ENCODE data around the gene ARID1B. TPM values are rescaled to one million over a fixed set of nuclear protein-coding genes. Genes with fewer than 3 reads are reported as not detected.

ARID1B gene
- total and polyA plus RNA-seq, 2 of the 13 experiments (the other 11 are each of a cell fraction or from before 2014, with no cell fraction given), result 20.1 to 32.6 TPM

DNA sequence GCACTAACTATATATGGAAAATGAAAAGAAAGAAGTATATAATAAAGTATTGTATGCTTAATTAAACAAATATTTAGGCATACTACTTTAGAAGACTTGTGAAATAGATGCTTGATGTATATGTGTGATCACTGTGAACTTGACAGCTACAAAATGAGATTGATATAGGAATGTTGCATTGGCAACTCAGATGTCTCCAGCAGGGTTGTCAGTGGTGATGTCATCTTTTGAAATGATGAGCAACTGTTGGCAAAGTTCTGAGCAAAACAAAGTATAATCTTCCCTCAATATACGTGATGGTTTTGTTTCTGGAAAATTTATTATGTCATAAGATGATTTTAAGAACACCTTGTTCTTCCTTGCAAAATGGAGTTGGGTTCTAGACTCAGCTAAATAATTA, 133.8 kb downstream of the ARID1B start:
- Histone ChIP-seq H3K4me1 (ENCODE audit: insufficient read depth, low read length) (no peaks in the 10 kb centered on the region), H3K79me2 (ENCODE audit: insufficient read depth, low read length) (peaks cover 8% of the 10 kb centered on the region), H2AFZ (ENCODE audit: low read length) (no peak overlapping the region), H3K9ac (ENCODE audit: insufficient read depth, low read depth, low read length) (no peak overlapping the region), H3K4me3 (replicated peaks in 1 of 3; ENCODE audit: insufficient read depth in 1 of 3, low read depth in 2 of 3, low read length in 3 of 3) (no peak overlapping the region), H3K27ac (ENCODE audit: extremely low read length, insufficient read depth, low read length) (no peak overlapping the region), H3K9me3 (ENCODE audit: low read length) (no peaks in the 10 kb centered on the region), H3K27me3 (ENCODE audit: control insufficient read depth in 1 of 2, insufficient read depth in 2 of 2, low read length in 2 of 2) (no peaks in the 10 kb centered on the region), H3K4me2 (ENCODE audit: low read depth, low read length) (no peak overlapping the region), H3K36me3 (replicated peaks in 1 of 2; ENCODE audit: control insufficient read depth in 1 of 2, insufficient read depth in 2 of 2, low read length in 2 of 2) (peaks cover 4 to 22% of the 10 kb centered on the region in 2 experiments; a peak in 4 of 5 replicates), H4K20me1 (ENCODE audit: insufficient read depth, low read length) (no peaks in the 10 kb centered on the region; the same call in 1 of the 2 replicates)
- ATAC-seq (no peak), DNase-seq (ENCODE audit: low spot score) (no peak), FAIRE-seq (no peak)
- no TSS peak for BruUV-seq (replicated peaks)
- CTCF ChIA-PET (ENCODE audit: low intra/inter-chr PET ratio, low total read pairs), result no interaction called here
- 98% methylated on average over 1 of the region's 1 CpG for WGBS (ENCODE audit: low lambda C conversion rate)
- TF ChIP-seq JUN (CRISPR knock-in tag; IDR thresholded peaks at IDR 0.05), result no peak
- TF ChIP-seq ATF7 (IDR thresholded peaks at IDR 0.05), result peak; percentile 93
- TF ChIP-seq ATF7 (CRISPR knock-in tag; IDR thresholded peaks at IDR 0.05), result no peak
- TF ChIP-seq MBNL3 (CRISPR knock-in tag; conservative IDR thresholded peaks at IDR 0.05), result no peak
- TF ChIP-seq CREB1 (IDR thresholded peaks at IDR 0.05), result peak; percentile 61
- no peak for TF ChIP-seq CREB1 (CRISPR knock-in tag; IDR thresholded peaks at IDR 0.05)
- POLR2A ChIA-PET, result no interaction called here
- intact Hi-C loops (cut with micrococcal nuclease; ENCODE audit: unreplicated experiment) (no loop called here), in situ Hi-C loops (cut with HindIII; ENCODE audit: extremely low pct_ligation_motif_present, low pct_unique_long_range_greater_than_20kb) (no loop called here)

DNA sequence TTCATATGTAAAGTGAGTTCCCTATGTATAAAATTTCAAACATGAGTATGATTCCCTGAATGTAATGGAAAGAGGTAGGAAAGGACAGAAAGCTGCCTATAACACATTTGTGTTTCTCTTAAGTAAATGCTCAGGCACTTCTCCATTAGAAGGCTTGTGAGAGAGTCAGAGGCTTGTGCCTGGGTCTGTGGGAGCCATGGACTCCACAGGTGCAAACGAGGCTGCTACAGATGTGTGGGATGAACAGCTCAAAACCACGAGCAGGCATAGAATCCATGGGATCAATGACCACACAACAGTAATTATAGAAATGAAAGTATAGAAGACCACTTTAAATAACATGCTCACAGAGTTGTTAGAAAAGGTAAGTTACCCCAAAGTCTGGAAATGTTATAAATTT, 134.4 kb downstream of the ARID1B start:
- BruUV-seq (replicated peaks), result no TSS peak
- ATAC-seq (no peak), DNase-seq (ENCODE audit: low spot score) (no peak), FAIRE-seq (no peak)
- peaks cover 10% of the 10 kb centered on the region for H3K79me2 ChIP-seq (ENCODE audit: insufficient read depth, low read length)
- no peak overlapping the region for H3K4me3 ChIP-seq (replicated peaks in 1 of 3; ENCODE audit: insufficient read depth in 1 of 3, low read depth in 2 of 3, low read length in 3 of 3)
- H2AFZ ChIP-seq (ENCODE audit: low read length), result no peak overlapping the region
- peaks cover 3 to 22% of the 10 kb centered on the region in 2 experiments; a peak in 4 of 5 replicates for H3K36me3 ChIP-seq (replicated peaks in 1 of 2; ENCODE audit: control insufficient read depth in 1 of 2, insufficient read depth in 2 of 2, low read length in 2 of 2)
- no peaks in the 10 kb centered on the region for H3K27me3 ChIP-seq (ENCODE audit: control insufficient read depth in 1 of 2, insufficient read depth in 2 of 2, low read length in 2 of 2)
- CTCF ChIA-PET (ENCODE audit: low intra/inter-chr PET ratio, low total read pairs), result no interaction called here
- no peak overlapping the region for H3K4me2 ChIP-seq (ENCODE audit: low read depth, low read length)
- no peaks in the 10 kb centered on the region; the same call in 1 of the 2 replicates for H4K20me1 ChIP-seq (ENCODE audit: insufficient read depth, low read length)
- H3K4me1 ChIP-seq (ENCODE audit: insufficient read depth, low read length), result no peaks in the 10 kb centered on the region
- in situ Hi-C loops (cut with HindIII; ENCODE audit: extremely low pct_ligation_motif_present, low pct_unique_long_range_greater_than_20kb), result no loop called here
- WGBS (ENCODE audit: low lambda C conversion rate), result 91% methylated on average over 2 of the region's 2 CpGs
- POLR2A ChIA-PET, result no interaction called here
- H3K27ac ChIP-seq (ENCODE audit: extremely low read length, insufficient read depth, low read length), result no peak overlapping the region
- no peaks in the 10 kb centered on the region for H3K9me3 ChIP-seq (ENCODE audit: low read length)
- H3K9ac ChIP-seq (ENCODE audit: insufficient read depth, low read depth, low read length), result no peak overlapping the region
- intact Hi-C loops (cut with micrococcal nuclease; ENCODE audit: unreplicated experiment), result no loop called here
- TF ChIP-seq, protein P1, sequence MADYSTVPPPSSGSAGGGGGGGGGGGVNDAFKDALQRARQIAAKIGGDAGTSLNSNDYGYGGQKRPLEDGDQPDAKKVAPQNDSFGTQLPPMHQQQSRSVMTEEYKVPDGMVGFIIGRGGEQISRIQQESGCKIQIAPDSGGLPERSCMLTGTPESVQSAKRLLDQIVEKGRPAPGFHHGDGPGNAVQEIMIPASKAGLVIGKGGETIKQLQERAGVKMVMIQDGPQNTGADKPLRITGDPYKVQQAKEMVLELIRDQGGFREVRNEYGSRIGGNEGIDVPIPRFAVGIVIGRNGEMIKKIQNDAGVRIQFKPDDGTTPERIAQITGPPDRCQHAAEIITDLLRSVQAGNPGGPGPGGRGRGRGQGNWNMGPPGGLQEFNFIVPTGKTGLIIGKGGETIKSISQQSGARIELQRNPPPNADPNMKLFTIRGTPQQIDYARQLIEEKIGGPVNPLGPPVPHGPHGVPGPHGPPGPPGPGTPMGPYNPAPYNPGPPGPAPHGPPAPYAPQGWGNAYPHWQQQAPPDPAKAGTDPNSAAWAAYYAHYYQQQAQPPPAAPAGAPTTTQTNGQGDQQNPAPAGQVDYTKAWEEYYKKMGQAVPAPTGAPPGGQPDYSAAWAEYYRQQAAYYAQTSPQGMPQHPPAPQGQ (CRISPR knock-in tag; IDR thresholded peaks at IDR 0.05; ENCODE audit: borderline replicate concordance), result no peak
- TF ChIP-seq, protein P2, sequence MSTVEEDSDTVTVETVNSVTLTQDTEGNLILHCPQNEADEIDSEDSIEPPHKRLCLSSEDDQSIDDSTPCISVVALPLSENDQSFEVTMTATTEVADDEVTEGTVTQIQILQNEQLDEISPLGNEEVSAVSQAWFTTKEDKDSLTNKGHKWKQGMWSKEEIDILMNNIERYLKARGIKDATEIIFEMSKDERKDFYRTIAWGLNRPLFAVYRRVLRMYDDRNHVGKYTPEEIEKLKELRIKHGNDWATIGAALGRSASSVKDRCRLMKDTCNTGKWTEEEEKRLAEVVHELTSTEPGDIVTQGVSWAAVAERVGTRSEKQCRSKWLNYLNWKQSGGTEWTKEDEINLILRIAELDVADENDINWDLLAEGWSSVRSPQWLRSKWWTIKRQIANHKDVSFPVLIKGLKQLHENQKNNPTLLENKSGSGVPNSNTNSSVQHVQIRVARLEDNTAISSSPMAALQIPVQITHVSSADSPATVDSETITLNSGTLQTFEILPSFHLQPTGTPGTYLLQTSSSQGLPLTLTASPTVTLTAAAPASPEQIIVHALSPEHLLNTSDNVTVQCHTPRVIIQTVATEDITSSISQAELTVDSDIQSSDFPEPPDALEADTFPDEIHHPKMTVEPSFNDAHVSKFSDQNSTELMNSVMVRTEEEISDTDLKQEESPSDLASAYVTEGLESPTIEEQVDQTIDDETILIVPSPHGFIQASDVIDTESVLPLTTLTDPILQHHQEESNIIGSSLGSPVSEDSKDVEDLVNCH (CRISPR knock-in tag; IDR thresholded peaks at IDR 0.05), result no peak
- TF ChIP-seq, protein P3, sequence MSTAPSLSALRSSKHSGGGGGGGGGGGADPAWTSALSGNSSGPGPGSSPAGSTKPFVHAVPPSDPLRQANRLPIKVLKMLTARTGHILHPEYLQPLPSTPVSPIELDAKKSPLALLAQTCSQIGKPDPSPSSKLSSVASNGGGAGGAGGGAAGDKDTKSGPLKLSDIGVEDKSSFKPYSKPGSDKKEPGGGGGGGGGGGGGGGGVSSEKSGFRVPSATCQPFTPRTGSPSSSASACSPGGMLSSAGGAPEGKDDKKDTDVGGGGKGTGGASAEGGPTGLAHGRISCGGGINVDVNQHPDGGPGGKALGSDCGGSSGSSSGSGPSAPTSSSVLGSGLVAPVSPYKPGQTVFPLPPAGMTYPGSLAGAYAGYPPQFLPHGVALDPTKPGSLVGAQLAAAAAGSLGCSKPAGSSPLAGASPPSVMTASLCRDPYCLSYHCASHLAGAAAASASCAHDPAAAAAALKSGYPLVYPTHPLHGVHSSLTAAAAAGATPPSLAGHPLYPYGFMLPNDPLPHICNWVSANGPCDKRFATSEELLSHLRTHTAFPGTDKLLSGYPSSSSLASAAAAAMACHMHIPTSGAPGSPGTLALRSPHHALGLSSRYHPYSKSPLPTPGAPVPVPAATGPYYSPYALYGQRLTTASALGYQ (CRISPR knock-in tag; IDR thresholded peaks at IDR 0.05), result no peak
- TF ChIP-seq, protein P4, sequence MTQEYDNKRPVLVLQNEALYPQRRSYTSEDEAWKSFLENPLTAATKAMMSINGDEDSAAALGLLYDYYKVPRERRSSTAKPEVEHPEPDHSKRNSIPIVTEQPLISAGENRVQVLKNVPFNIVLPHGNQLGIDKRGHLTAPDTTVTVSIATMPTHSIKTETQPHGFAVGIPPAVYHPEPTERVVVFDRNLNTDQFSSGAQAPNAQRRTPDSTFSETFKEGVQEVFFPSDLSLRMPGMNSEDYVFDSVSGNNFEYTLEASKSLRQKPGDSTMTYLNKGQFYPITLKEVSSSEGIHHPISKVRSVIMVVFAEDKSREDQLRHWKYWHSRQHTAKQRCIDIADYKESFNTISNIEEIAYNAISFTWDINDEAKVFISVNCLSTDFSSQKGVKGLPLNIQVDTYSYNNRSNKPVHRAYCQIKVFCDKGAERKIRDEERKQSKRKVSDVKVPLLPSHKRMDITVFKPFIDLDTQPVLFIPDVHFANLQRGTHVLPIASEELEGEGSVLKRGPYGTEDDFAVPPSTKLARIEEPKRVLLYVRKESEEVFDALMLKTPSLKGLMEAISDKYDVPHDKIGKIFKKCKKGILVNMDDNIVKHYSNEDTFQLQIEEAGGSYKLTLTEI (CRISPR knock-in tag; conservative IDR thresholded peaks at IDR 0.05), result no peak
- TF ChIP-seq ZNF773 (CRISPR knock-in tag; IDR thresholded peaks at IDR 0.05; ENCODE audit: borderline replicate concordance) (no peak), DR1 (CRISPR knock-in tag; IDR thresholded peaks at IDR 0.05) (no peak)
